Stimulated activated CD4-positive, alpha-beta T cell treated with anti-CD3 and anti-CD28 coated beads, Interleukin-12 subunit alpha, Interleukin-12 subunit beta, amount 100 ng/mL, for 24 hours (primary cell): ENCODE results near the gene CLCNKA.
"Not testable (repeated sequence)": the region's sequence is repeated elsewhere in the genome, so short reads cannot be mapped to it uniquely, and the experiment has no call there.

Source experiments
- DNase-seq, 2 experiments: peaks; one replicate each; pipeline ENCODE4 v3.0.0-alpha.2; 2020; ENCODE audit warnings: low read depth in 2 of 2

CLCNKA gene

GRCh38 chr1:16042096-16042495, 20.3 kb downstream of the CLCNKA start:
- DNase-seq = no peak

GRCh38 chr1:16042654-16043053, 20.8 kb downstream of the CLCNKA start:
- not testable (repeated sequence) for DNase-seq

- DNase-seq = no peak
Measured at GRCh38 chr1:16043521-16043920, 21.7 kb downstream of the CLCNKA start, which contains the start of gene CLCNKB. Gene CLCNKB (plus strand): TSS chr1:16043782. CDS start chr1:16044493, 711 bp downstream.

GRCh38 chr1:16043950-16044349, 22.1 kb downstream of the CLCNKA start:
- no peak for DNase-seq

- DNase-seq = no peak
Measured at GRCh38 chr1:16046842-16047241, 25.0 kb downstream of the CLCNKA start.

GRCh38 chr1:16047791-16048475, 26.1 kb downstream of the CLCNKA start:
- no peak for DNase-seq

GRCh38 chr1:16048573-16049189, 26.8 kb downstream of the CLCNKA start:
- peak in 1 of 2 experiments; percentile 20 for DNase-seq

- DNase-seq = no peak
Measured at GRCh38 chr1:16050328-16050727, 28.5 kb downstream of the CLCNKA start.

- no peak for DNase-seq
Measured at GRCh38 chr1:16051039-16051438, 29.2 kb downstream of the CLCNKA start.

- DNase-seq = not testable (repeated sequence)
Measured at GRCh38 chr1:16051949-16052348, 30.1 kb downstream of the CLCNKA start.

- DNase-seq = no peak
Measured at GRCh38 chr1:16053781-16054502, 32.1 kb downstream of the CLCNKA start.

GRCh38 chr1:16054598-16055540, 33.0 kb downstream of the CLCNKA start:
- DNase-seq = no peak

GRCh38 chr1:16055613-16056520, 34.0 kb downstream of the CLCNKA start:
- DNase-seq = peak; percentile 77 to 91

GRCh38 chr1:16056521-16056912, 34.7 kb downstream of the CLCNKA start:
- DNase-seq = not testable (repeated sequence)

- DNase-seq = not testable (repeated sequence)
Measured at GRCh38 chr1:16057314-16057915, 35.6 kb downstream of the CLCNKA start.

GRCh38 chr1:16058394-16059120, 36.7 kb downstream of the CLCNKA start:
- DNase-seq = not testable (repeated sequence)

- DNase-seq = no peak
Measured at GRCh38 chr1:16061266-16061665, 39.4 kb downstream of the CLCNKA start.

- not testable (repeated sequence) for DNase-seq
Measured at GRCh38 chr1:16061989-16062686, 40.3 kb downstream of the CLCNKA start.

GRCh38 chr1:16062687-16063075, 40.8 kb downstream of the CLCNKA start:
- not testable (repeated sequence) for DNase-seq
